ENCODE results near the gene HOXA7.

- no peak for TF ChIP-seq EP300 (IDR thresholded peaks at IDR 0.05)
- no peak for TF ChIP-seq CTCF (IDR thresholded peaks at IDR 0.05)
- TF ChIP-seq POLR2AphosphoS5 (IDR thresholded peaks at IDR 0.05), result no peak
- TF ChIP-seq POLR2A (IDR thresholded peaks at IDR 0.05), result no peak
Measured at GRCh38 chr7:27155816-27156507, 513 bp downstream of the HOXA7 start.
